GM13976 (cell line): ENCODE results near the gene SLC32A1.

Source experiments
- DNase-seq: peaks from one replicate; pipeline ENCODE4 v3.0.0; 2012; ENCODE audit warnings: low spot score
- in situ Hi-C: fragments of 300-500 bp; cut with MboI; formaldehyde crosslinking; loops from one replicate; pipeline ENCODE4 v1.12.0; 2022; ENCODE audit warnings: low sequenced_read_pairs, mixed read lengths, inconsistent platforms; ENCODE audit not compliant: unreplicated experiment
- TF ChIP-seq, protein P1 (sequence below): IDR thresholded peaks from 2 replicates; pipeline ENCODE4 v1.5.1; 2012; ENCODE audit warnings: borderline replicate concordance, mild to moderate bottlenecking; ENCODE audit not compliant: insufficient read depth; ENCODE audit errors: extremely low read depth, missing control alignments, control extremely low read depth

Gene SLC32A1

DNA sequence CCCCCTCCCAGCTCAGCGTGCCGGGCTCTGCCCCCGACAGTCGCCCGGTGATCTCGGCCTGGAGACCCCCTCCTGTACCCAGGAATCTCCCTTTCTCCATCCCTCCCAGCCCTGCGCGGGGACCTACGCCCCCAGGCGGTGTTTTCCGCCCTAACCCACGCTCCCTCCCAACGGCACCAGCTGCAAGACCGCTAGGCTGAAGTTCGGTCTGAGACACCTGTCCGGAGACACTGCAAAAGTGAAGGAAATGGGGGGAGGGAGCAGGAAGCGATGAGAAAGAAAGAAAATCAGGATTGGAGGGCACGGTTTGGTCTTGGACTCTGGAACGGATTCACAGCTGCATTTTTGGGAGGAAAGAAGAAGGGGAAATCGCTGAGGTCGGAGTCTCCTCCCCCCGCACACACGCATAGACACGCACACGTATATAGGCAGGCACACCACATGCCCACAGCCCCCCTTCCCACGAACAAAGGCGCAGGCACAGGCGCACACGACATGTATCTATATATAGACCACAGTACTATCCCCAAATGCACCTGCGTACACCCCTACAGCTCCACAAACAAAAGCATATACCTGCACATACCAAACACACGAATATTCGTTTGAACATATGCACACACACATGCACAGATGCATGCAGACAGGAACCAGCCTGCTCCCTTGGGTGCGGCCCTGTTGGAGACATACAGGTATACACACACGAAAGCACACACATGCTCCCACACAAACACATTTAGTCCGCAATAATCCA is 1.0 kb downstream of the SLC32A1 start:
- TF ChIP-seq, protein P1, sequence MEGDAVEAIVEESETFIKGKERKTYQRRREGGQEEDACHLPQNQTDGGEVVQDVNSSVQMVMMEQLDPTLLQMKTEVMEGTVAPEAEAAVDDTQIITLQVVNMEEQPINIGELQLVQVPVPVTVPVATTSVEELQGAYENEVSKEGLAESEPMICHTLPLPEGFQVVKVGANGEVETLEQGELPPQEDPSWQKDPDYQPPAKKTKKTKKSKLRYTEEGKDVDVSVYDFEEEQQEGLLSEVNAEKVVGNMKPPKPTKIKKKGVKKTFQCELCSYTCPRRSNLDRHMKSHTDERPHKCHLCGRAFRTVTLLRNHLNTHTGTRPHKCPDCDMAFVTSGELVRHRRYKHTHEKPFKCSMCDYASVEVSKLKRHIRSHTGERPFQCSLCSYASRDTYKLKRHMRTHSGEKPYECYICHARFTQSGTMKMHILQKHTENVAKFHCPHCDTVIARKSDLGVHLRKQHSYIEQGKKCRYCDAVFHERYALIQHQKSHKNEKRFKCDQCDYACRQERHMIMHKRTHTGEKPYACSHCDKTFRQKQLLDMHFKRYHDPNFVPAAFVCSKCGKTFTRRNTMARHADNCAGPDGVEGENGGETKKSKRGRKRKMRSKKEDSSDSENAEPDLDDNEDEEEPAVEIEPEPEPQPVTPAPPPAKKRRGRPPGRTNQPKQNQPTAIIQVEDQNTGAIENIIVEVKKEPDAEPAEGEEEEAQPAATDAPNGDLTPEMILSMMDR: no peak
- DNase-seq: peak; percentile 51
- in situ Hi-C loops: no loop called here

DNA sequence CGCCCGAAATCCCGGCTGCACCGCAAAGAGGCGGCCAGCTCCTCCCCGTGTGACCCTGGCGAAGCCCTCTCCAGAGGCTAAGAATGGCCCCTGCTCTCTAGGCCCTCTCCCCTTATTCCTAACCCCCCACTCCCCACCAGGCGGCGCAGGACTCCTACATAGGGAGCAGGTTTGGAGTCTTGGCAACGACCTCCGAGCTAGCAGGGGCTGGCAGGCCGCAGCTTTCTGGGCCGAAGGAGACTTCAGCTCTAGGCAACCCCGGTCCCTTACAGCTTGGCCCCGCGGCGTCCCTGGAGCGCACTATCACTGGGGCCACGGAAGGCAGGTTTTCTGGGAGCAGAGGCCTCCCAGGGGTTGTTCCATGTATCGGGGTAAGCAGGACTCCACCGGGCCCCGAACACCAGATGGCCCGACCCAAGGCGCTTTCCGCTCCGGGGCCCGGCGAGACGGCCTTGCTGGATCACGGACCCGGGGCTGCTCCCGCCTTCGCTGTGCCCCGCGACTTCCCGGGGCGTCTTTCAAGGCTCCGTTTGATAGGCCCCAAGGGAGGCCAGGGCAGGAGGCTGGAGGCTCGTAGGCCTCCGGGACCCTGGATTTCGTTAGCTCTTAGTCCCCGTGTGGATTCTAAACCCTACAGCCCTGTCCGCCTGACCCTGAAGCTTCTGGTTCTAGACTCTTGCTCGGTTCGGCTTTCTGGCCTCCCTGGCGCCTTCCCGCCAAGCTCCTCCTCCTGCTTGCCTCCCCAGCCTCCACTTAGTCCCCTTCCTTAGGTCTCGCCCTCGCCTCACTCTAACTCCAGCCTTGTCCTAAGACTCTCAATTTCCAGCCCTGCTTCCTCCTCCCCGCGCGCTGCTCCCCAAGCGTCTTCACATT is 1.9 kb downstream of the SLC32A1 start:
- TF ChIP-seq, protein P1: peak; percentile 23
- peak; percentile 74 for DNase-seq
- in situ Hi-C loops: no loop called here

DNA sequence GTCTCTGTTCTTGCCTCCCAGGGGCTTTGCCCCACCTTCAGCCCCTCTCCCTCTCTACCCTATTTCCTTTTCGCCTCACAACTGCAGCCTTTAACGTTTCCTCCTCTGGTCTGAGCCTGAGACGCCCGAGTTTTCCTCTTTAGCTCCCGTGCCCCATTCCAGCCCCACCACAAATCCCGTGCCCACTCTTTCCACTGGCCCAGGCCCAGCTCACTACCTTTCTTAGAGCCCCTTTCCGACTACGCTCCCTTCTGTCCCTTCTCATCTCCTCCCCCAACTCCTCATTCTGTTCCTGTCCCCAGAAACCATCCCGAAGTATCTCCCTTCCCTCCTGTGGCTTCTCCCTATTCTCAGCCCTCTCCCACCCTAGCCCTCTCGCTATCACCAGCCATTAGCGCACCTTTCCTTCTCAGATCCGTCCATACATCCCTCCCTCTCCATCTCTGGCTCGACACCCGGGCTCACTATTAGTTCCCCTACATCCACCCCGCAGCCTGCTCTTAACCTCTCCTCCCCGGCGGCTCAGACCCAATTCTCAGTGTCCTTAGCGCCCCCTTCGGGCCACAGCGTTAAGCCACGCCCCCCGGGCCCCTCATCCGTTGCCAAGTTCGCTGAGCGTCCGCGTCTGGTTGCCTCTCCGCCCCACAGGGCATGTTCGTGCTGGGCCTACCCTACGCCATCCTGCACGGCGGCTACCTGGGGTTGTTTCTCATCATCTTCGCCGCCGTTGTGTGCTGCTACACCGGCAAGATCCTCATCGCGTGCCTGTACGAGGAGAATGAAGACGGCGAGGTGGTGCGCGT is 2.7 kb downstream of the SLC32A1 start:
- peak; percentile 81 for DNase-seq
- in situ Hi-C loops: no loop called here
- TF ChIP-seq, protein P1: peak; percentile 69

- in situ Hi-C loops: no loop called here
- DNase-seq: peak; percentile 32
- TF ChIP-seq, protein P1: no peak
Measured at GRCh38 chr20:38727607-38728190, 3.4 kb downstream of the SLC32A1 start.

- in situ Hi-C loops: no loop called here
- TF ChIP-seq, protein P1: no peak
- DNase-seq: peak; percentile 24
Measured at GRCh38 chr20:38728191-38728781, 4.0 kb downstream of the SLC32A1 start.
